ENCODE data around the gene DAP. TPM values are rescaled to one million over a fixed set of nuclear protein-coding genes. Genes with fewer than 3 reads are reported as not detected.

Gene DAP
- total RNA-seq, 1 experiment from 2014 or later = 47.2 TPM

DNA sequence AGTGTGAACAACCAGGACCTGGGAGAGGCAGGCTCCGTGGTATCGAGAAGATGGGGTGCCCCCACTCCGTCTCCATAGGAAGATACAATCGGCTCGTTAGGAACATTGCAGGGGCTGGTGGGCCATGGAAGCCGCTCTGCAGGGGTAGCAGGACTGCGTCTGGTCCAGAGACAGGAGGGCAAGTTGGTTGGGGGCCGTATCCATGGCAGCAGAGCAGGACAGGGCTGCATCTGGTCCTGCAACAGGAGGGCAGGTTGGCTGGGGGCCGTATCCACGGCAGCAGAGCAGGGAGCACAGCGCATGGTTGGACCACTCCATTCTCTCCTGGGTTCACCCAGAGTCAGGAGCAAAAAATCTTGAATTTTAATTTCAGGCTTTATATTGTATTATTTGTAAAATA is 99.0 kb downstream of the DAP start:
- Histone ChIP-seq H3T11ph (ENCODE audit: low read length) (no peak overlapping the region), H3K79me2 (ENCODE audit: insufficient read depth, low read length) (no peaks in the 10 kb centered on the region), H3K18ac (ENCODE audit: insufficient read length, low read depth, low read length) (no peak overlapping the region), H2BK5ac (ENCODE audit: insufficient read length, low read length) (no peak overlapping the region), H2BK120ac (ENCODE audit: low read depth, low read length, poor library complexity, severe bottlenecking) (no peak overlapping the region), H2AFZ (ENCODE audit: low read length) (no peak overlapping the region), H3K56ac (ENCODE audit: insufficient read length, low read depth, low read length) (no peak overlapping the region), H2AK5ac (ENCODE audit: insufficient read length, low read length) (no peak overlapping the region), H2BK15ac (ENCODE audit: low read depth, low read length) (no peak overlapping the region), H3K4me1 (ENCODE audit: insufficient read depth, low read length) (no peaks in the 10 kb centered on the region; the same call in 1 of the 2 replicates), H2BK20ac (ENCODE audit: low read depth, low read length, poor library complexity, severe bottlenecking) (no peak overlapping the region), H4K20me1 (ENCODE audit: control insufficient read depth, insufficient read depth, insufficient read length) (no peaks in the 10 kb centered on the region), H4K8ac (replicated peaks; ENCODE audit: insufficient read length, low read depth, low read length) (no peak overlapping the region), H3K27ac (ENCODE audit: insufficient read length, low read depth, low read length) (no peak overlapping the region), H4K5ac (ENCODE audit: insufficient read length, low read depth, low read length) (no peak overlapping the region), H3K4ac (ENCODE audit: low read depth, low read length) (no peak overlapping the region), H2BK12ac (ENCODE audit: insufficient read length, low read depth, low read length) (no peak overlapping the region), H3K9me3 (ENCODE audit: control insufficient read depth, low read depth, low read length) (no peaks in the 10 kb centered on the region), H3K14ac (ENCODE audit: insufficient read depth, low read length) (no peak overlapping the region; the same call in 1 of the 2 replicates), H3K4me2 (ENCODE audit: insufficient read depth, insufficient read length, low read length) (no peak overlapping the region), H3K9ac (ENCODE audit: extremely low read depth, insufficient read length, low read length) (no peak overlapping the region), H3K23ac (ENCODE audit: insufficient read length, low read depth, low read length) (no peak overlapping the region), H3K27me3 (ENCODE audit: insufficient read depth, low read length) (no peaks in the 10 kb centered on the region), H4K91ac (ENCODE audit: insufficient read length, low read depth, low read length) (no peak overlapping the region), H3K79me1 (ENCODE audit: insufficient read depth, low read depth, low read length, poor library complexity, severe bottlenecking) (no peaks in the 10 kb centered on the region), H3K23me2 (ENCODE audit: insufficient read length, low read depth, low read length, poor library complexity, severe bottlenecking) (no peaks in the 10 kb centered on the region)
- H3K27me3 Mint-ChIP-seq (ENCODE audit: low read depth) = no peaks in the 10 kb centered on the region; the same call in 1 of the 2 replicates
- H3K27ac Mint-ChIP-seq = no peak overlapping the region; a peak in 1 of 7 replicates
- H3K4me1 Mint-ChIP-seq = peaks cover 13 to 25% of the 10 kb centered on the region in 2 experiments
- H3K9me3 Mint-ChIP-seq = no peaks in the 10 kb centered on the region
- no peaks in the 10 kb centered on the region for H3K36me3 Mint-ChIP-seq (ENCODE audit: insufficient read depth in 1 of 3, low read depth in 3 of 3)
- H3K4me3 Mint-ChIP-seq = no peak overlapping the region
- no peak for DNase-seq
- TF ChIP-seq, protein P1, sequence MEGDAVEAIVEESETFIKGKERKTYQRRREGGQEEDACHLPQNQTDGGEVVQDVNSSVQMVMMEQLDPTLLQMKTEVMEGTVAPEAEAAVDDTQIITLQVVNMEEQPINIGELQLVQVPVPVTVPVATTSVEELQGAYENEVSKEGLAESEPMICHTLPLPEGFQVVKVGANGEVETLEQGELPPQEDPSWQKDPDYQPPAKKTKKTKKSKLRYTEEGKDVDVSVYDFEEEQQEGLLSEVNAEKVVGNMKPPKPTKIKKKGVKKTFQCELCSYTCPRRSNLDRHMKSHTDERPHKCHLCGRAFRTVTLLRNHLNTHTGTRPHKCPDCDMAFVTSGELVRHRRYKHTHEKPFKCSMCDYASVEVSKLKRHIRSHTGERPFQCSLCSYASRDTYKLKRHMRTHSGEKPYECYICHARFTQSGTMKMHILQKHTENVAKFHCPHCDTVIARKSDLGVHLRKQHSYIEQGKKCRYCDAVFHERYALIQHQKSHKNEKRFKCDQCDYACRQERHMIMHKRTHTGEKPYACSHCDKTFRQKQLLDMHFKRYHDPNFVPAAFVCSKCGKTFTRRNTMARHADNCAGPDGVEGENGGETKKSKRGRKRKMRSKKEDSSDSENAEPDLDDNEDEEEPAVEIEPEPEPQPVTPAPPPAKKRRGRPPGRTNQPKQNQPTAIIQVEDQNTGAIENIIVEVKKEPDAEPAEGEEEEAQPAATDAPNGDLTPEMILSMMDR (conservative IDR thresholded peaks at IDR 0.05) = no peak
- no CpG with 5 or more reads among the region's 11 CpGs for WGBS (ENCODE audit: extremely low coverage, insufficient read length, low lambda C conversion rate)

All from H9 (cell line).